ENCODE data around the gene PCDHGC3.
A peak's percentile ranks its signal among the peaks of the same experiment; 100 is the strongest.

The PCDHGC3 gene

GRCh38 chr5:141511771-141512325, 36.1 kb downstream of the PCDHGC3 start:
- DNase-seq (ENCODE audit: low read depth): no peak
- no peak overlapping the region for H3K4me3 ChIP-seq (ENCODE audit: control insufficient read depth, low read depth, low read length)
- no peak for TF ChIP-seq CTCF (conservative IDR thresholded peaks at IDR 0.05; ENCODE audit: control insufficient read depth, insufficient read depth, low read depth, low read length)

DNA sequence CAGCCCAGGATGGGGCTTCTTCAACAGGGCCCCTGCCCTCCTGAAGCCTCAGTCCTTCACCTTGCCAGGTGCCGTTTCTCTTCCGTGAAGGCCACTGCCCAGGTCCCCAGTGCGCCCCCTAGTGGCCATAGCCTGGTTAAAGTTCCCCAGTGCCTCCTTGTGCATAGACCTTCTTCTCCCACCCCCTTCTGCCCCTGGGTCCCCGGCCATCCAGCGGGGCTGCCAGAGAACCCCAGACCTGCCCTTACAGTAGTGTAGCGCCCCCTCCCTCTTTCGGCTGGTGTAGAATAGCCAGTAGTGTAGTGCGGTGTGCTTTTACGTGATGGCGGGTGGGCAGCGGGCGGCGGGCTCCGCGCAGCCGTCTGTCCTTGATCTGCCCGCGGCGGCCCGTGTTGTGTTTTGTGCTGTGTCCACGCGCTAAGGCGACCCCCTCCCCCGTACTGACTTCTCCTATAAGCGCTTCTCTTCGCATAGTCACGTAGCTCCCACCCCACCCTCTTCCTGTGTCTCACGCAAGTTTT, 36.7 kb downstream of the PCDHGC3 start:
- peak; percentile 72 for TF ChIP-seq CTCF (conservative IDR thresholded peaks at IDR 0.05; ENCODE audit: control insufficient read depth, insufficient read depth, low read depth, low read length)
- peak overlapping the region; percentile 51 for H3K4me3 ChIP-seq (ENCODE audit: control insufficient read depth, low read depth, low read length)
- DNase-seq (ENCODE audit: low read depth): peak; percentile 66

GRCh38 chr5:141512911-141513626, 37.3 kb downstream of the PCDHGC3 start:
- H3K4me3 ChIP-seq (ENCODE audit: control insufficient read depth, low read depth, low read length): peak overlapping the region; percentile 51
- no peak for TF ChIP-seq CTCF (conservative IDR thresholded peaks at IDR 0.05; ENCODE audit: control insufficient read depth, insufficient read depth, low read depth, low read length)
- DNase-seq (ENCODE audit: low read depth): peak; percentile 62

GRCh38 chr5:141513627-141514329, 38.0 kb downstream of the PCDHGC3 start:
- TF ChIP-seq CTCF (conservative IDR thresholded peaks at IDR 0.05; ENCODE audit: control insufficient read depth, insufficient read depth, low read depth, low read length): no peak

GRCh38 chr5:141514330-141515133, 38.8 kb downstream of the PCDHGC3 start:
- DNase-seq (ENCODE audit: low read depth): peak; percentile 65
- TF ChIP-seq CTCF (conservative IDR thresholded peaks at IDR 0.05; ENCODE audit: control insufficient read depth, insufficient read depth, low read depth, low read length): no peak

More at GRCh38 chr5:141513627-141514329, 38.0 kb downstream of the PCDHGC3 start:
- peak overlapping the region; percentile 51 for H3K4me3 ChIP-seq (ENCODE audit: control insufficient read depth, low read depth, low read length)
- DNase-seq (ENCODE audit: low read depth): peak; percentile 92

DNA sequence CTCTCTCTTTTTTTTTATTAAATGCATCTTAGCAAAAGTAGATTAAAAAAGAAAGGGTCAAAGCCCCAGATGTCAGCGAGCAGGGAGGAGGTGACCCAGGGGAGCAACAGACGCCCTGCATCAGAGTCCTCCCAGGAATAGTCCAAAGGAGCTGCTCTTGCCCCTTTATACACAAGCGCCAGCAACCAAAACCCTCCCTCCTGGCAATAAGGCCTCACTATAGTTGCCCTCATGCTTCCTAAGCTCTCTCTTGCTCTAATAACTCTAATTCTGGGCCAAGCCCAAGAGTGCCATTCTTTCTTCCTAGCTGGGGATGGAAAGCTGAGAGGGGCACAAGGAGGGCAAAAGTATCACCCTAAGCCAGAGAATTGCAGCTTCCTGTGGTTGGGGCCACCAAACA, 39.4 kb downstream of the PCDHGC3 start:
- no peak for DNase-seq (ENCODE audit: low read depth)
- no peak for TF ChIP-seq CTCF (conservative IDR thresholded peaks at IDR 0.05; ENCODE audit: control insufficient read depth, insufficient read depth, low read depth, low read length)
- H3K4me3 ChIP-seq (ENCODE audit: control insufficient read depth, low read depth, low read length): no peak overlapping the region

More at GRCh38 chr5:141514330-141515133, 38.8 kb downstream of the PCDHGC3 start:
- H3K4me3 ChIP-seq (ENCODE audit: control insufficient read depth, low read depth, low read length): no peak overlapping the region
